Activated naive CD4-positive, alpha-beta T cell treated with anti-CD3 and anti-CD28 coated beads, Interleukin-2, amount 10 ng/mL, durations not matched to agents 7 days and 5 days (primary cell): ENCODE results near the gene MEGF8.
"Not testable (repeated sequence)": the region's sequence is repeated elsewhere in the genome, so short reads cannot be mapped to it uniquely, and the experiment has no call there.

Experiments
- CTCF ChIA-PET: fragments of 350-600 bp; sonication (Branson Sonifier 250); formaldehyde crosslinking; loops from one replicate; lab custom pipeline; 2021; ENCODE audit warnings: antibody characterized with exemption; lab: Charles Lee
- DNase-seq: peaks from one replicate; pipeline ENCODE4 v3.0.0-alpha.2; 2020
- H3K27ac Mint-ChIP-seq: one replicate; pipeline ENCODE4 v1.8.0; 2021; ENCODE audit warnings: mild to moderate bottlenecking, moderate library complexity, mixed read lengths
- H3K27me3 Mint-ChIP-seq: one replicate; pipeline ENCODE4 v1.8.0; 2021; ENCODE audit warnings: mild to moderate bottlenecking, mixed read lengths
- H3K36me3 Mint-ChIP-seq: one replicate; pipeline ENCODE4 v1.8.0; 2021; ENCODE audit warnings: mixed read lengths
- H3K4me1 Mint-ChIP-seq: one replicate; pipeline ENCODE4 v1.8.0; 2021; ENCODE audit warnings: mixed read lengths
- H3K4me3 Mint-ChIP-seq: one replicate; pipeline ENCODE4 v1.8.0; 2021; ENCODE audit warnings: mild to moderate bottlenecking, moderate library complexity, mixed read lengths
- H3K9me3 Mint-ChIP-seq: one replicate; pipeline ENCODE4 v1.8.0; 2021; ENCODE audit warnings: mixed read lengths

Gene MEGF8

GRCh38 chr19:42335374-42335936, 10.0 kb downstream of the MEGF8 start:
- Mint-ChIP-seq H3K4me3 (no peak overlapping the region), H3K4me1 (no peaks in the 10 kb centered on the region), H3K36me3 (no peaks in the 10 kb centered on the region), H3K27me3 (no peaks in the 10 kb centered on the region), H3K27ac (no peak overlapping the region), H3K9me3 (no peaks in the 10 kb centered on the region)
- DNase-seq, result no peak
- CTCF ChIA-PET, result no interaction called here

- no peaks in the 10 kb centered on the region for H3K36me3 Mint-ChIP-seq
- CTCF ChIA-PET, result no interaction called here
Measured at GRCh38 chr19:42335971-42336370, 10.5 kb downstream of the MEGF8 start.

GRCh38 chr19:42339126-42339860, 13.9 kb downstream of the MEGF8 start:
- H3K4me1 Mint-ChIP-seq, H3K27ac Mint-ChIP-seq, H3K36me3 Mint-ChIP-seq, H3K27me3 Mint-ChIP-seq, CTCF ChIA-PET, DNase-seq, H3K4me3 Mint-ChIP-seq, H3K9me3 Mint-ChIP-seq: not testable (repeated sequence)

More at GRCh38 chr19:42335971-42336370, 10.5 kb downstream of the MEGF8 start:
- H3K27me3 Mint-ChIP-seq, result no peaks in the 10 kb centered on the region
- no peaks in the 10 kb centered on the region for H3K9me3 Mint-ChIP-seq
- no peak for DNase-seq
- H3K27ac Mint-ChIP-seq, result no peak overlapping the region
- no peaks in the 10 kb centered on the region for H3K4me1 Mint-ChIP-seq
- no peak overlapping the region for H3K4me3 Mint-ChIP-seq

- not testable (repeated sequence) for H3K4me1 Mint-ChIP-seq
Measured at GRCh38 chr19:42339922-42340321, 14.5 kb downstream of the MEGF8 start.

GRCh38 chr19:42343344-42344110, 18.1 kb downstream of the MEGF8 start:
- H3K27me3 Mint-ChIP-seq, result no peaks in the 10 kb centered on the region
- no peaks in the 10 kb centered on the region for H3K36me3 Mint-ChIP-seq
- no peaks in the 10 kb centered on the region for H3K4me1 Mint-ChIP-seq
- CTCF ChIA-PET, result interaction anchor here (0.8 kb wide), 1 partner anchor 21 kb away, joined by 3 read pairs; no protein-coding TSS in a partner anchor
- no peak overlapping the region for H3K27ac Mint-ChIP-seq
- H3K9me3 Mint-ChIP-seq, result no peaks in the 10 kb centered on the region
- no peak for DNase-seq
- no peak overlapping the region for H3K4me3 Mint-ChIP-seq

More at GRCh38 chr19:42339922-42340321, 14.5 kb downstream of the MEGF8 start:
- CTCF ChIA-PET, DNase-seq, H3K27me3 Mint-ChIP-seq, H3K27ac Mint-ChIP-seq, H3K36me3 Mint-ChIP-seq, H3K4me3 Mint-ChIP-seq, H3K9me3 Mint-ChIP-seq: not testable (repeated sequence)

GRCh38 chr19:42344336-42344893, 19.0 kb downstream of the MEGF8 start:
- Mint-ChIP-seq H3K4me3 (no peak overlapping the region), H3K27ac (no peak overlapping the region), H3K4me1 (no peaks in the 10 kb centered on the region), H3K27me3 (no peaks in the 10 kb centered on the region), H3K9me3 (no peaks in the 10 kb centered on the region), H3K36me3 (no peaks in the 10 kb centered on the region)
- CTCF ChIA-PET, result no interaction called here
- no peak for DNase-seq

- Mint-ChIP-seq H3K27me3 (no peaks in the 10 kb centered on the region), H3K27ac (no peak overlapping the region), H3K4me3 (no peak overlapping the region), H3K36me3 (no peaks in the 10 kb centered on the region), H3K9me3 (no peaks in the 10 kb centered on the region), H3K4me1 (no peaks in the 10 kb centered on the region)
- CTCF ChIA-PET, result no interaction called here
- no peak for DNase-seq
Measured at GRCh38 chr19:42345191-42345812, 19.9 kb downstream of the MEGF8 start.

GRCh38 chr19:42348211-42348610, 22.8 kb downstream of the MEGF8 start:
- DNase-seq, result no peak
- H3K4me1 Mint-ChIP-seq, result no peaks in the 10 kb centered on the region
- CTCF ChIA-PET, result no interaction called here
- no peaks in the 10 kb centered on the region for H3K36me3 Mint-ChIP-seq
- H3K4me3 Mint-ChIP-seq, result no peak overlapping the region
- no peak overlapping the region for H3K27ac Mint-ChIP-seq
- no peaks in the 10 kb centered on the region for H3K27me3 Mint-ChIP-seq
- H3K9me3 Mint-ChIP-seq, result no peaks in the 10 kb centered on the region

- H3K9me3 Mint-ChIP-seq, result no peaks in the 10 kb centered on the region
- no peak for DNase-seq
- no peak overlapping the region for H3K4me3 Mint-ChIP-seq
- CTCF ChIA-PET, result no interaction called here
- H3K36me3 Mint-ChIP-seq, result no peaks in the 10 kb centered on the region
- no peak overlapping the region for H3K27ac Mint-ChIP-seq
- no peaks in the 10 kb centered on the region for H3K4me1 Mint-ChIP-seq
- no peaks in the 10 kb centered on the region for H3K27me3 Mint-ChIP-seq
Measured at GRCh38 chr19:42349378-42350107, 24.1 kb downstream of the MEGF8 start.

- Mint-ChIP-seq H3K4me1 (no peaks in the 10 kb centered on the region), H3K36me3 (no peaks in the 10 kb centered on the region), H3K27ac (no peak overlapping the region), H3K27me3 (no peaks in the 10 kb centered on the region), H3K4me3 (no peak overlapping the region), H3K9me3 (no peaks in the 10 kb centered on the region)
- CTCF ChIA-PET, result no interaction called here
- DNase-seq, result no peak
Measured at GRCh38 chr19:42350417-42350816, 25.0 kb downstream of the MEGF8 start.

- no peaks in the 10 kb centered on the region for H3K27me3 Mint-ChIP-seq
- no peak for DNase-seq
- no peaks in the 10 kb centered on the region for H3K9me3 Mint-ChIP-seq
- no peak overlapping the region for H3K4me3 Mint-ChIP-seq
- no peaks in the 10 kb centered on the region for H3K36me3 Mint-ChIP-seq
- no peaks in the 10 kb centered on the region for H3K4me1 Mint-ChIP-seq
- no peak overlapping the region for H3K27ac Mint-ChIP-seq
- CTCF ChIA-PET, result no interaction called here
Measured at GRCh38 chr19:42351079-42351735, 25.8 kb downstream of the MEGF8 start.

- Mint-ChIP-seq H3K9me3 (no peaks in the 10 kb centered on the region), H3K4me1 (no peaks in the 10 kb centered on the region), H3K27me3 (no peaks in the 10 kb centered on the region), H3K4me3 (no peak overlapping the region), H3K27ac (no peak overlapping the region), H3K36me3 (no peaks in the 10 kb centered on the region)
- CTCF ChIA-PET, result no interaction called here
- DNase-seq, result peak; percentile 26
Measured at GRCh38 chr19:42352301-42353259, 27.1 kb downstream of the MEGF8 start.
